Tibial artery (tissue), 4 donors: ENCODE data around the gene SYNM.

Experiments used
- DNase-seq, 2 donors: peaks; one replicate each; pipeline ENCODE4 v3.0.0-alpha.2; 2019
- H3K27ac ChIP-seq, 2 donors: fragments of 200-600 bp; sonication (generic) in 1 of 2; 1 replicate in 1 of 2; 2 replicates in 1 of 2; pipeline ENCODE4 v1.5.1; 2018 to 2019; ENCODE audit warnings: mild to moderate bottlenecking in 1 of 2
- H3K27me3 ChIP-seq, 2 donors: fragments of 200-600 bp; sonication (generic) in 1 of 2; one replicate each; pipeline versions ENCODE4 v1.5.1 to v1.6.0; 2016 to 2019
- H3K36me3 ChIP-seq, 3 donors: fragments of 200-600 bp; sonication (generic) in 2 of 3; one replicate each; pipeline ENCODE4 v1.5.1; 2016 to 2019; ENCODE audit warnings: mild to moderate bottlenecking in 2 of 3
- H3K4me1 ChIP-seq, 4 donors: fragments of 200-600 bp; sonication (generic) in 2 of 4; 1 replicate in 3 of 4; 2 replicates in 1 of 4; pipeline ENCODE4 v1.5.1; 2016 to 2019
- H3K4me3 ChIP-seq, 2 donors: fragments of 200-600 bp; sonication (generic) in 1 of 2; 1 replicate in 1 of 2; 2 replicates in 1 of 2; pipeline ENCODE4 v1.5.1; 2018 to 2019; ENCODE audit warnings: mild to moderate bottlenecking in 2 of 2
- H3K9me3 ChIP-seq, 3 donors: fragments of 200-600 bp; sonication (generic) in 1 of 3; one replicate each; pipeline ENCODE4 v1.5.1; 2016 to 2019
- CTCF ChIP-seq, 2 experiments: fragments of 200-600 bp in 1 of 2; fragments of 450-650 bp in 1 of 2; IDR thresholded peaks; one replicate each; pipeline ENCODE4 v1.5.1; 2017 to 2019; ENCODE audit warnings: antibody characterized with exemption in 2 of 2, mild to moderate bottlenecking in 1 of 2, moderate library complexity in 1 of 2
- intact Hi-C: fragments of 100-400 bp; cut with DNase I; formaldehyde crosslinking; loops from one replicate; pipeline ENCODE4 v1.15.0; 2023; ENCODE audit warnings: low total_unique reads

SYNM gene

GRCh38 chr15:99182791-99183190 is 77.9 kb downstream of the SYNM start:
- no peaks in the 10 kb centered on the region for H3K36me3 ChIP-seq
- peak overlapping the region in 1 of 2 donors; percentile 79 for H3K27ac ChIP-seq
- peaks cover 0 to 51% (median 30%) of the 10 kb centered on the region in 4 donors for H3K4me1 ChIP-seq
- H3K9me3 ChIP-seq: no peaks in the 10 kb centered on the region
- no peak for DNase-seq
- intact Hi-C loops: no loop called here
- no peaks in the 10 kb centered on the region for H3K27me3 ChIP-seq
- no peak for TF ChIP-seq CTCF (IDR thresholded peaks at IDR 0.05)
- no peak overlapping the region for H3K4me3 ChIP-seq
